Right lobe of liver (tissue), 6 donors: ENCODE results near the gene CES2. TPM values are rescaled to one million over a fixed set of nuclear protein-coding genes. Genes with fewer than 3 reads are reported as not detected.

Experiments used
- ATAC-seq, 4 donors: fragments of 200-7000 bp; cut with Tn5 transposase; one replicate each; pipeline ENCODE4 v1.9.1; 2020; ENCODE audit warnings: mild to moderate bottlenecking in 4 of 4, moderate library complexity in 4 of 4
- DNase-seq, 3 donors: peaks; one replicate each; pipeline ENCODE4 v3.0.0-alpha.2; 2020
- H3K27ac ChIP-seq, 3 donors: fragments of 200-600 bp; one replicate each; pipeline ENCODE4 v1.8.0; 2022
- H3K27me3 ChIP-seq, 2 donors: fragments of 200-600 bp; one replicate each; pipeline ENCODE4 v1.8.0; 2022
- H3K36me3 ChIP-seq, 4 donors: fragments of 200-600 bp; sonication (generic) in 1 of 4; one replicate each; pipeline versions ENCODE4 v1.5.1 to v1.8.0; 2017 to 2022; ENCODE audit warnings: control low read depth in 1 of 4
- H3K4me1 ChIP-seq, 4 donors: fragments of 200-600 bp; sonication (generic) in 1 of 4; one replicate each; pipeline versions ENCODE4 v1.5.1 to v1.8.0; 2017 to 2022; ENCODE audit warnings: control low read depth in 1 of 4
- H3K4me3 ChIP-seq, 3 donors: fragments of 200-600 bp; one replicate each; pipeline ENCODE4 v1.8.0; 2022
- H3K9me3 ChIP-seq, 4 donors: fragments of 200-600 bp; sonication (generic) in 1 of 4; one replicate each; pipeline versions ENCODE4 v1.5.1 to v1.8.0; 2017 to 2022; ENCODE audit warnings: control low read depth in 1 of 4
- POLR2A ChIP-seq: fragments of 450-650 bp; IDR thresholded peaks from one replicate; pipeline ENCODE4 v1.6.1; 2017; ENCODE audit warnings: antibody characterized with exemption, mild to moderate bottlenecking
- WGBS: methylation state at CpG from one replicate; pipeline ENCODE4 v1.1.6; 2018; ENCODE audit warnings: low coverage, low lambda C conversion rate; ENCODE audit not compliant: insufficient coverage; ENCODE audit errors: missing lambda C conversion rate; 5-methylcytosine and 5-hydroxymethylcytosine counted together
- intact Hi-C, 2 donors: fragments of 100-400 bp; cut with DNase I; formaldehyde crosslinking; loops; one replicate each; pipeline versions ENCODE4 v1.11.2 to v1.14.1; 2022
- total RNA-seq, 6 experiments: library from RNA; depleted of rRNA in 2 of 6; stranded (reverse); fragments of >200 nt in 2 of 6; fragmentation: NEBNext Ultra II Directional in 3 of 6; extraction: Animal tissue kit (Norgen Biotek cat#: 25700) in 3 of 6; gene quantifications; one replicate each; pipeline versions ENCODE4 v1.1.0 to v1.2.4, GENCODE V29; 2016 to 2023
- TF ChIP-seq, protein P1 (sequence below), 4 donors: fragments of 200-600 bp in 3 of 4; fragments of 450-650 bp in 1 of 4; IDR thresholded peaks; one replicate each; pipeline versions ENCODE4 v1.5.1 to v1.8.0; 2016 to 2022; ENCODE audit warnings: antibody characterized with exemption in 4 of 4, mild to moderate bottlenecking in 2 of 4
- donor health status: DM: no; HTN: yes; CAD: no.
- donor health status: DM: no; HTN: no; CAD: no.
- donor health status: DM: no; HTN: no; CAD: no.
- donor health status: DM: no; HTN: yes; CAD: no.
- donor health status: DM: no; HTN: yes; CAD: no.

CES2 gene
- total RNA-seq, 6 experiments from 2014 or later: 226 to 357 (median 263) TPM

GRCh38 chr16:66903544-66904427, 31.5 kb upstream of the CES2 start:
- ATAC-seq (no peak), DNase-seq (peak in 2 of 3 donors; percentile 19 to 48)
- Histone ChIP-seq H3K27me3 (no peaks in the 10 kb centered on the region), H3K27ac (no peak overlapping the region), H3K36me3 (no peaks in the 10 kb centered on the region), H3K4me1 (peaks cover 0 to 19% (median 8%) of the 10 kb centered on the region in 4 donors), H3K4me3 (no peak overlapping the region), H3K9me3 (no peaks in the 10 kb centered on the region)
- intact Hi-C loops: no loop called here
- TF ChIP-seq POLR2A: no peak
- TF ChIP-seq, protein P1, sequence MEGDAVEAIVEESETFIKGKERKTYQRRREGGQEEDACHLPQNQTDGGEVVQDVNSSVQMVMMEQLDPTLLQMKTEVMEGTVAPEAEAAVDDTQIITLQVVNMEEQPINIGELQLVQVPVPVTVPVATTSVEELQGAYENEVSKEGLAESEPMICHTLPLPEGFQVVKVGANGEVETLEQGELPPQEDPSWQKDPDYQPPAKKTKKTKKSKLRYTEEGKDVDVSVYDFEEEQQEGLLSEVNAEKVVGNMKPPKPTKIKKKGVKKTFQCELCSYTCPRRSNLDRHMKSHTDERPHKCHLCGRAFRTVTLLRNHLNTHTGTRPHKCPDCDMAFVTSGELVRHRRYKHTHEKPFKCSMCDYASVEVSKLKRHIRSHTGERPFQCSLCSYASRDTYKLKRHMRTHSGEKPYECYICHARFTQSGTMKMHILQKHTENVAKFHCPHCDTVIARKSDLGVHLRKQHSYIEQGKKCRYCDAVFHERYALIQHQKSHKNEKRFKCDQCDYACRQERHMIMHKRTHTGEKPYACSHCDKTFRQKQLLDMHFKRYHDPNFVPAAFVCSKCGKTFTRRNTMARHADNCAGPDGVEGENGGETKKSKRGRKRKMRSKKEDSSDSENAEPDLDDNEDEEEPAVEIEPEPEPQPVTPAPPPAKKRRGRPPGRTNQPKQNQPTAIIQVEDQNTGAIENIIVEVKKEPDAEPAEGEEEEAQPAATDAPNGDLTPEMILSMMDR (IDR thresholded peaks at IDR 0.05): no peak
- WGBS: no CpG with 5 or more reads among the region's 11 CpGs

- Histone ChIP-seq H3K4me1 (peaks cover 0 to 12% (median 6%) of the 10 kb centered on the region in 4 donors), H3K36me3 (no peaks in the 10 kb centered on the region), H3K4me3 (no peak overlapping the region), H3K9me3 (no peaks in the 10 kb centered on the region), H3K27ac (no peak overlapping the region), H3K27me3 (no peaks in the 10 kb centered on the region)
- WGBS: 80% methylated on average over 2 of the region's 13 CpGs
- TF ChIP-seq POLR2A: no peak
- TF ChIP-seq, protein P1 (IDR thresholded peaks at IDR 0.05): no peak
- DNase-seq: peak in 2 of 3 donors; percentile 10 to 46
- ATAC-seq: no peak
- intact Hi-C loops: no loop called here
These were observed 30.9 kb upstream of the CES2 start for GRCh38 chr16:66904428-66904845.

GRCh38 chr16:66904846-66905632, 30.3 kb upstream of the CES2 start:
- Histone ChIP-seq H3K36me3 (no peaks in the 10 kb centered on the region), H3K4me1 (peaks cover 0 to 6% (median 3%) of the 10 kb centered on the region in 4 donors), H3K27ac (no peak overlapping the region), H3K4me3 (no peak overlapping the region), H3K27me3 (no peaks in the 10 kb centered on the region), H3K9me3 (no peaks in the 10 kb centered on the region)
- TF ChIP-seq, protein P1 (IDR thresholded peaks at IDR 0.05): no peak
- no peak for TF ChIP-seq POLR2A
- no peak for ATAC-seq
- intact Hi-C loops: no loop called here
- 55% methylated on average over 7 of the region's 16 CpGs for WGBS
- DNase-seq: peak in 2 of 3 donors; percentile 14 to 30

GRCh38 chr16:66905633-66906539, 29.4 kb upstream of the CES2 start:
- Histone ChIP-seq H3K27me3 (no peaks in the 10 kb centered on the region), H3K9me3 (no peaks in the 10 kb centered on the region), H3K4me1 (no peaks in the 10 kb centered on the region), H3K27ac (no peak overlapping the region), H3K4me3 (no peak overlapping the region), H3K36me3 (no peaks in the 10 kb centered on the region)
- intact Hi-C loops: no loop called here
- ATAC-seq (no peak), DNase-seq (peak in 2 of 3 donors; percentile 20 to 31)
- TF ChIP-seq POLR2A: no peak
- TF ChIP-seq, protein P1 (IDR thresholded peaks at IDR 0.05): no peak
- 74% methylated on average over 5 of the region's 11 CpGs for WGBS
